ENCODE measurements around the gene RCL1. TPM values are rescaled to one million over a fixed set of nuclear protein-coding genes. Genes with fewer than 3 reads are reported as not detected.

The RCL1 gene
- polyA plus RNA-seq, 1 donor (not counting 4 experiments of a cell fraction or from before 2014, with no cell fraction given): 16.6 TPM

DNA sequence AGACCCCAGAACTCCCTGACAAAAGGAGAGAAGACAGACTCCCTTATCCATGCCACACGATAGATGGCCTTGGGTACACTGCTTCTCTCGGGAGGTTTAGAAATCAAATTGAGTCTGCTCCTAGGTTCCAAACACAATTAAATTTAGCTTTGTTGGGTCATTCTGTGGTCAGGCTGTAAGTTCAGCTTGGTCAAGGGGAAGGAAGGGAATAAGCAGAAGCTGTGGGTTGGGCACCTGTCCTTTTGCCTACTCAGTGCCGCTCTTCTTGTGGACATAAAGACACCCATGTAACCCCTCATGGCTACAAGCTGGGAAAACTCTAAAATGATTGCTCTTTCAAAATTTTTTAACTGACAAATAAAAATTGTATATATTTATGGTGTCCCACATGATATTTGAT, 32.6 kb upstream of the RCL1 start:
- no peaks in the 10 kb centered on the region for H4K20me1 ChIP-seq (ENCODE audit: control insufficient read depth, extremely low read depth, insufficient read depth, low read length)
- FAIRE-seq (no peak), DNase-seq (ENCODE audit: low read depth, low spot score) (no peak)
- no peak overlapping the region for H3K9ac ChIP-seq (ENCODE audit: control insufficient read depth, extremely low read depth, insufficient read depth, low read length)
- no peaks in the 10 kb centered on the region for H3K27me3 ChIP-seq (ENCODE audit: control insufficient read depth, extremely low read depth, insufficient read depth, low read length)
- TF ChIP-seq, protein P1, sequence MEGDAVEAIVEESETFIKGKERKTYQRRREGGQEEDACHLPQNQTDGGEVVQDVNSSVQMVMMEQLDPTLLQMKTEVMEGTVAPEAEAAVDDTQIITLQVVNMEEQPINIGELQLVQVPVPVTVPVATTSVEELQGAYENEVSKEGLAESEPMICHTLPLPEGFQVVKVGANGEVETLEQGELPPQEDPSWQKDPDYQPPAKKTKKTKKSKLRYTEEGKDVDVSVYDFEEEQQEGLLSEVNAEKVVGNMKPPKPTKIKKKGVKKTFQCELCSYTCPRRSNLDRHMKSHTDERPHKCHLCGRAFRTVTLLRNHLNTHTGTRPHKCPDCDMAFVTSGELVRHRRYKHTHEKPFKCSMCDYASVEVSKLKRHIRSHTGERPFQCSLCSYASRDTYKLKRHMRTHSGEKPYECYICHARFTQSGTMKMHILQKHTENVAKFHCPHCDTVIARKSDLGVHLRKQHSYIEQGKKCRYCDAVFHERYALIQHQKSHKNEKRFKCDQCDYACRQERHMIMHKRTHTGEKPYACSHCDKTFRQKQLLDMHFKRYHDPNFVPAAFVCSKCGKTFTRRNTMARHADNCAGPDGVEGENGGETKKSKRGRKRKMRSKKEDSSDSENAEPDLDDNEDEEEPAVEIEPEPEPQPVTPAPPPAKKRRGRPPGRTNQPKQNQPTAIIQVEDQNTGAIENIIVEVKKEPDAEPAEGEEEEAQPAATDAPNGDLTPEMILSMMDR (optimal IDR thresholded peaks at IDR 0.05 in 1 of 3, IDR thresholded peaks at IDR 0.05 in 1 of 3, conservative IDR thresholded peaks at IDR 0.05 in 1 of 3; ENCODE audit: extremely low read depth in 1 of 3, insufficient read depth in 2 of 3, low read length in 3 of 3): no peak
- no peak for TF ChIP-seq EZH2 (IDR thresholded peaks at IDR 0.05; ENCODE audit: low read length)
- H3K36me3 ChIP-seq (ENCODE audit: control insufficient read depth in 2 of 2, extremely low read depth in 1 of 2, insufficient read depth in 2 of 2, low read length in 2 of 2): no peaks in the 10 kb centered on the region
- H3K4me2 ChIP-seq (ENCODE audit: control insufficient read depth, extremely low read depth, insufficient read depth, low read depth, low read length): no peak overlapping the region
- no peak overlapping the region for H3K27ac ChIP-seq (ENCODE audit: control insufficient read depth, insufficient read depth, low read length)
- no peaks in the 10 kb centered on the region for H3K79me2 ChIP-seq (ENCODE audit: control insufficient read depth, insufficient read depth, low read length)
- no peak overlapping the region for H3K4me3 ChIP-seq (ENCODE audit: control insufficient read depth in 2 of 3, extremely low read depth in 1 of 3, insufficient read depth in 2 of 3, low read depth in 1 of 3, low read length in 3 of 3)
- H3K4me1 ChIP-seq (ENCODE audit: control insufficient read depth, extremely low read depth, insufficient read depth, low read length): peaks cover 7% of the 10 kb centered on the region
- no peak overlapping the region for H2AFZ ChIP-seq (ENCODE audit: control insufficient read depth, low read length)
- H3K9me3 ChIP-seq (ENCODE audit: control insufficient read depth, low read depth, low read length): no peaks in the 10 kb centered on the region
- H3K9me1 ChIP-seq (ENCODE audit: control insufficient read depth, extremely low read depth, insufficient read depth, low read length): no peaks in the 10 kb centered on the region
- dilution Hi-C loops (cut with MboI; ENCODE audit: extremely low pct_ligation_motif_present, low sequenced_read_pairs): no loop called here

DNA sequence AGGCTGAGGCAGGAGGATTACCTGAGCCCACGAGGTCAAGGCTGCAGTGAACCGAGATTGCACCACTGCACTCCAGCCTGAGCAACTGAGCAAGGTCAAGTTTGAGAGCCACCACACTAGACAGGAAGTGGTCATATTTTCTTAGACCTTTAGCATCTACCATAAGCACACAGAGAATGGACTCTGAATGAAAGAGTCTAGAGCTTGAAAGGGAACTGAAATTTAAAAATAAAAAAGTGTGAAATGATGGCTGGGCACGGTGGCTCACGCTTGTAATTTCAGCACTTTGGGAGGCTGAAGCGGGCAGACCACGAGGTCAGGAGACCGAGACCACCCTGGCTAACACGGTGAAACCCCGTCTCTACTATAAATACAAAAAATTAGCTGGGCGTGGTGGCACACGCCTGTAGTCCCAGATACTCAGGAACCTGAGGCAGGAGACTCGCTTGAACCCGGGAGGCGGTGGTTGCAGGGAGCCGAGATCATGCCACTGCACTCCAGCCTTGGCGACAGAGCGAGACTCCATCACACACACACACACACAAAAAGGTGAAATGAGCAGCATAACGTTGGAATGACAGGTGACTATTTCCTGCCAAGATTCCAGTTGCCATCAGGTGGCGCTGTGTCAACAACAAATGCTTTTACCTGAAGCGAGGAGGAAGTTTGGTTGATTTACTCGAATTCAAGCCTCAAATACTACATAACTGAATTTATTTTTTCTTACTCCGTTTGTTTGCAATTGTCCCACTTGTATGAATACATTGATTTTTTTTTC, 30.4 kb upstream of the RCL1 start:
- no peak overlapping the region for H3K9ac ChIP-seq (ENCODE audit: control insufficient read depth, extremely low read depth, insufficient read depth, low read length)
- H2AFZ ChIP-seq (ENCODE audit: control insufficient read depth, low read length): no peak overlapping the region
- no peak overlapping the region for H3K4me3 ChIP-seq (ENCODE audit: control insufficient read depth in 2 of 3, extremely low read depth in 1 of 3, insufficient read depth in 2 of 3, low read depth in 1 of 3, low read length in 3 of 3)
- no peaks in the 10 kb centered on the region for H3K9me1 ChIP-seq (ENCODE audit: control insufficient read depth, extremely low read depth, insufficient read depth, low read length)
- no peaks in the 10 kb centered on the region for H3K9me3 ChIP-seq (ENCODE audit: control insufficient read depth, low read depth, low read length)
- no peak overlapping the region for H3K27ac ChIP-seq (ENCODE audit: control insufficient read depth, insufficient read depth, low read length)
- no peaks in the 10 kb centered on the region for H3K36me3 ChIP-seq (ENCODE audit: control insufficient read depth in 2 of 2, extremely low read depth in 1 of 2, insufficient read depth in 2 of 2, low read length in 2 of 2)
- FAIRE-seq: peak; percentile 80
- H3K4me1 ChIP-seq (ENCODE audit: control insufficient read depth, extremely low read depth, insufficient read depth, low read length): peaks cover 6% of the 10 kb centered on the region
- no peaks in the 10 kb centered on the region for H3K79me2 ChIP-seq (ENCODE audit: control insufficient read depth, insufficient read depth, low read length)
- H4K20me1 ChIP-seq (ENCODE audit: control insufficient read depth, extremely low read depth, insufficient read depth, low read length): no peaks in the 10 kb centered on the region
- no peak for DNase-seq (ENCODE audit: low read depth, low spot score)
- dilution Hi-C loops (cut with MboI; ENCODE audit: extremely low pct_ligation_motif_present, low sequenced_read_pairs): no loop called here
- H3K4me2 ChIP-seq (ENCODE audit: control insufficient read depth, extremely low read depth, insufficient read depth, low read depth, low read length): peak overlapping the region; percentile 64
- no peaks in the 10 kb centered on the region for H3K27me3 ChIP-seq (ENCODE audit: control insufficient read depth, extremely low read depth, insufficient read depth, low read length)
- TF ChIP-seq, protein P1 (optimal IDR thresholded peaks at IDR 0.05 in 1 of 3, IDR thresholded peaks at IDR 0.05 in 1 of 3, conservative IDR thresholded peaks at IDR 0.05 in 1 of 3; ENCODE audit: extremely low read depth in 1 of 3, insufficient read depth in 2 of 3, low read length in 3 of 3): peak; percentile 67 to 95 (median 80)
- TF ChIP-seq EZH2 (IDR thresholded peaks at IDR 0.05; ENCODE audit: low read length): no peak
